Heart left ventricle (tissue), 13 donors: Measurements from ENCODE around the gene HBEGF.

Experiments used
- POLR2A ChIP-seq, 2 donors: fragments of 450-650 bp; IDR thresholded peaks; one replicate each; pipeline ENCODE4 v1.6.1; 2017; ENCODE audit warnings: antibody characterized with exemption in 2 of 2, mild to moderate bottlenecking in 2 of 2, moderate library complexity in 2 of 2
- TF ChIP-seq, protein P1 (sequence below), 12 donors: fragments of 200-600 bp; sonication (generic) in 4 of 12; IDR thresholded peaks; one replicate each; pipeline versions ENCODE4 v1.5.0 to v1.8.0; 2018 to 2022; ENCODE audit warnings: antibody characterized with exemption in 12 of 12, mild to moderate bottlenecking in 5 of 12
- donor health status: ischemic (EF 13 %, LVEDD 7.1; RV severe dilation, severe dysfunction).
- donor health status: DM: no; HTN: yes; CAD: no.
- donor health status: DM: no; HTN: no; CAD: no.
- donor health status: ischemic (EF 25% LVEDD 6.9; RV normal size, moderate dysfunction).
- donor health status: ischemic (EF 25% LVEDD 5.7; RV mildly dilated, moderate dysfunction).
- donor health status: ischemic (EF 35%, LVEDD 5.7; RV mildly dilated, moderate dysfunction).
- donor health status: nonischemic (EF 11% LVEDD 7.7; RV severe dilation, severe dysfunction).
- donor health status: DM: yes; HTN: yes; CAD: no.
- donor health status: PGD.
- donor health status: ischemic (EF 29% LVEDD 5.4; RV normal size, mild dysfunction).
- donor health status: nonischemic (EF 23%, LVEDD 6.1; RV moderate dilation, normal function).

DNA sequence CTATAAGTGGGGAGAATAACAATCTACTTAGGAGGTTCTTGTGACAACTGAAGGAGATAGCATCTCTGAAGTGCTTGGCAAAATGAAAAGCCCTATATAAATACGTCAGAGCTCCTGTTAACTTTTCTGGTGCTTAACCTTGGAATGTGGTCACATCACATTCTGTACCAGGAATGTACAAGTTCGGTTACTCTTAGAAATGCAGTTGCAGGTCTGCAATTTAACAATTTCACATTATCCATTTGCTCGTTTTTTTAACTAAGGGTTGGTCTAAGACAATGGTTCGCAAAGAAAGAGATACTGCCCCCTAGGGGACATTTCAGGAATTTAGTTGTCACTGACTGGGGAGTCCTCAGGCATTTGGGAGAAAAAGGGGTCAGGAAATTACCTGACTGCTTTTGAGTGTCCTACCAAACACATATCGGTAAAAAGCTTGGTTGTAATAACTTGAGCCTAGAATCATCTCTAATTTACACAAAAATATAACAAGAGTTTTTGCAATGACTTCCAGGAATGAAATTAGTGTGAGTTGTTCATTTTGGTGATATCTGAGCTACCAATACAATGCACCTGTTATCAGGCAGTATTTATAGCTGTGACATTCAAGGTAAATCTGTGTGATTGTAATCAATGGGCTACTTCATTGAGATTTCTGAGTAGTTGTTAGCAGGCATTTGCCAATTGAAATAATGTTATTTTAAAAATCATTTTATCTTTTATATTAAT lies 5.4 kb upstream of the HBEGF start:
- TF ChIP-seq, protein P1, sequence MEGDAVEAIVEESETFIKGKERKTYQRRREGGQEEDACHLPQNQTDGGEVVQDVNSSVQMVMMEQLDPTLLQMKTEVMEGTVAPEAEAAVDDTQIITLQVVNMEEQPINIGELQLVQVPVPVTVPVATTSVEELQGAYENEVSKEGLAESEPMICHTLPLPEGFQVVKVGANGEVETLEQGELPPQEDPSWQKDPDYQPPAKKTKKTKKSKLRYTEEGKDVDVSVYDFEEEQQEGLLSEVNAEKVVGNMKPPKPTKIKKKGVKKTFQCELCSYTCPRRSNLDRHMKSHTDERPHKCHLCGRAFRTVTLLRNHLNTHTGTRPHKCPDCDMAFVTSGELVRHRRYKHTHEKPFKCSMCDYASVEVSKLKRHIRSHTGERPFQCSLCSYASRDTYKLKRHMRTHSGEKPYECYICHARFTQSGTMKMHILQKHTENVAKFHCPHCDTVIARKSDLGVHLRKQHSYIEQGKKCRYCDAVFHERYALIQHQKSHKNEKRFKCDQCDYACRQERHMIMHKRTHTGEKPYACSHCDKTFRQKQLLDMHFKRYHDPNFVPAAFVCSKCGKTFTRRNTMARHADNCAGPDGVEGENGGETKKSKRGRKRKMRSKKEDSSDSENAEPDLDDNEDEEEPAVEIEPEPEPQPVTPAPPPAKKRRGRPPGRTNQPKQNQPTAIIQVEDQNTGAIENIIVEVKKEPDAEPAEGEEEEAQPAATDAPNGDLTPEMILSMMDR (IDR thresholded peaks at IDR 0.05), result peak; percentile 75 to 97 (median 89)
- TF ChIP-seq POLR2A (IDR thresholded peaks at IDR 0.05), result no peak
